IPS-20b (cell line): Measurements from ENCODE around the gene LHFPL3.
"Not testable (repeated sequence)": the region's sequence is repeated elsewhere in the genome, so short reads cannot be mapped to it uniquely, and the experiment has no call there.

ENCODE experiments used
- H3K27ac ChIP-seq: one replicate; pipeline ENCODE4 v1.5.1; 2013; ENCODE audit warnings: low read length
- H3K27me3 ChIP-seq: 2 replicates; pipeline ENCODE4 v1.6.1; 2013; ENCODE audit warnings: mild to moderate bottlenecking, low read length, inconsistent platforms; ENCODE audit not compliant: insufficient read depth
- H3K36me3 ChIP-seq: 2 replicates; pipeline ENCODE4 v1.6.1; 2013; ENCODE audit warnings: low read depth, mild to moderate bottlenecking, inconsistent platforms, low read length, moderate library complexity; ENCODE audit not compliant: insufficient read depth
- H3K4me1 ChIP-seq: 2 replicates; pipeline ENCODE4 v1.6.1; 2013; ENCODE audit warnings: mild to moderate bottlenecking, control low read depth, inconsistent platforms, low read length, moderate library complexity; ENCODE audit not compliant: insufficient read depth
- H3K4me3 ChIP-seq: 2 replicates; pipeline ENCODE4 v1.5.1; 2013; ENCODE audit warnings: mild to moderate bottlenecking, low read length, inconsistent platforms
- H3K9ac ChIP-seq: 2 replicates; pipeline ENCODE4 v1.6.1; 2013; ENCODE audit warnings: low read depth, mild to moderate bottlenecking, inconsistent platforms, low read length, moderate library complexity
- H3K9me3 ChIP-seq: 2 replicates; pipeline ENCODE4 v1.6.1; 2013; ENCODE audit warnings: mild to moderate bottlenecking, low read depth, low read length, inconsistent platforms; ENCODE audit not compliant: insufficient read depth

LHFPL3 gene

DNA sequence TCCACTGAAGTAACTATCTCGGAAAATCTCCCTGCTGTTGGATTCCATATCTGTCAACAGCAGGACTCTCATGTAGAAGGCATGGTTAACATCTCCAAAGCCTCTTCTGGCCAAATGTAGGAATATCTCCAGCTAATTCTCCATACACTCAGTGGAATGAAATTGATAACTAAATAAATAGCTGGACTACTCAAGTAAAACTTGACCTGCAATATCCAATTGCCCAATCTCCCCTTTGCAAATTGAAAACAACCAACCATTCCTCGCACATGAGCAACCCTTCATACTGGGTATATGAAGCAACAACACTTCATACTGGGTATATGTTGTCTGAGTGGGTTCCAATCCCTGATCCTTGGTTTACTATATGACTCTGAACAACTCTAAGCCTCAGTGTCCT is 580.2 kb downstream of the LHFPL3 start:
- no peak overlapping the region for H3K9ac ChIP-seq
- H3K27ac ChIP-seq = no peak overlapping the region
- H3K36me3 ChIP-seq = no peaks in the 10 kb centered on the region
- H3K4me3 ChIP-seq = no peak overlapping the region
- no peaks in the 10 kb centered on the region for H3K27me3 ChIP-seq
- no peaks in the 10 kb centered on the region for H3K9me3 ChIP-seq
- H3K4me1 ChIP-seq = no peaks in the 10 kb centered on the region

DNA sequence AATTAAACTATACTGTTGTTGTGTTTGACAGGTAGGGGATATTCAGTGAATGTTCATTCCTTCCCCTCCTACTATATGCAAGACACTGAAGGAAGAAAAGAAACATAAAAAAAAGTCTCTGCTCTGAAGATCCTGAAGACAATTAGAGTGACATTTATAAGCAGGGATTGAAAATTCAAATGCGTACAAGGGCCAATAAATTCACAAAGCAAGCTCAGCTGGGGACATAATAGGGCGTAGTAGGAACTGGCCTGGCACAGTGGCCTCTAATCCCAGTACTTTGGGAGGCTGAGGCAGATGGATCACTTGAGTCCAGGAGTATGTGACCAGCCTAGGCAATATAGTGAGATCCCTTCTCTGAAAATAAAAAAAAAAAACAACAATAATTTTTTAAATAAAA is 580.7 kb downstream of the LHFPL3 start:
- H3K9ac ChIP-seq = no peak overlapping the region
- no peak overlapping the region for H3K4me3 ChIP-seq
- no peak overlapping the region for H3K27ac ChIP-seq
- no peaks in the 10 kb centered on the region for H3K27me3 ChIP-seq
- no peaks in the 10 kb centered on the region for H3K36me3 ChIP-seq
- H3K4me1 ChIP-seq = no peaks in the 10 kb centered on the region
- no peaks in the 10 kb centered on the region for H3K9me3 ChIP-seq

DNA sequence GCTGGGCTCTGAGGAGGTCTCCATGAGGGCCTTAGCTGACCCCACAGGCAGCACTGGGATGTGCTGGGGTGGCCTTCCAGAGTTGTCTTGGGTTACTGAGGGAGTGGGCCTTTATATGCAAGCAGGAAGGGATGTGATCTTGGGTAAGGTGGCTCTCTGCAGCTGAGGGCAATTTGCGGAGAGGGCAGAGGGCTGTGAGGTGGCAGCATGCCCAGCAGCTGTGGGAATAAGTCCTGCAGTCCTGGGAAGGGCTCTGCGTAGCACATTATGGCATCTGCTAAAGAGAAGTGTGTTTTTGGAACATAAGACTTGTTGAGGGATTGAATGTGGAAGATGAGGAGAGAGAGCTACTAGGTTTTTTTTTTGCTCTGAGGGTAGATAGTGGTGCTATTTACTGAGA is 586.0 kb downstream of the LHFPL3 start:
- Histone ChIP-seq H3K4me1 (no peaks in the 10 kb centered on the region), H3K9ac (no peak overlapping the region), H3K27ac (no peak overlapping the region), H3K9me3 (no peaks in the 10 kb centered on the region), H3K27me3 (no peaks in the 10 kb centered on the region), H3K4me3 (no peak overlapping the region), H3K36me3 (no peaks in the 10 kb centered on the region)

DNA sequence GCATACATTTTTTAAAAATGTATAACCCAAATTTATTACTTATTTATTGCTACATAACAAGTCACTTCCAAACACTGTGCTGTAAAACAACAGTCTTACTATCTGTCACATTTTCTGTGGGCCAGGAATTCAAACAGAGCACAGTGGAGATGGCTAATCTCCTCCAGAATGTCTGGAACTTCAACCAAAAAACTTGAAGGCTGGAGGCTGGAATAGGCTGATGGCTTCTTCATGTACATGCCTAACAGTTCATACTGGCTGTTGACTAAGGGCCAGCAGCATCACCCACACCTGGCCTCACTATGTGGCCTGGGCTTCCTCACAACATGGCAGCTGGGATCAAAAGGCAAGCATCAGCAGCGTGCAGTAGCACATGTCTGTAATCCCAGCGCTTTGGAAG is 593.2 kb downstream of the LHFPL3 start:
- Histone ChIP-seq H3K36me3 (no peaks in the 10 kb centered on the region), H3K4me3 (no peak overlapping the region), H3K27ac (no peak overlapping the region), H3K9ac (no peak overlapping the region), H3K27me3 (no peaks in the 10 kb centered on the region), H3K9me3 (no peaks in the 10 kb centered on the region), H3K4me1 (no peaks in the 10 kb centered on the region)

DNA sequence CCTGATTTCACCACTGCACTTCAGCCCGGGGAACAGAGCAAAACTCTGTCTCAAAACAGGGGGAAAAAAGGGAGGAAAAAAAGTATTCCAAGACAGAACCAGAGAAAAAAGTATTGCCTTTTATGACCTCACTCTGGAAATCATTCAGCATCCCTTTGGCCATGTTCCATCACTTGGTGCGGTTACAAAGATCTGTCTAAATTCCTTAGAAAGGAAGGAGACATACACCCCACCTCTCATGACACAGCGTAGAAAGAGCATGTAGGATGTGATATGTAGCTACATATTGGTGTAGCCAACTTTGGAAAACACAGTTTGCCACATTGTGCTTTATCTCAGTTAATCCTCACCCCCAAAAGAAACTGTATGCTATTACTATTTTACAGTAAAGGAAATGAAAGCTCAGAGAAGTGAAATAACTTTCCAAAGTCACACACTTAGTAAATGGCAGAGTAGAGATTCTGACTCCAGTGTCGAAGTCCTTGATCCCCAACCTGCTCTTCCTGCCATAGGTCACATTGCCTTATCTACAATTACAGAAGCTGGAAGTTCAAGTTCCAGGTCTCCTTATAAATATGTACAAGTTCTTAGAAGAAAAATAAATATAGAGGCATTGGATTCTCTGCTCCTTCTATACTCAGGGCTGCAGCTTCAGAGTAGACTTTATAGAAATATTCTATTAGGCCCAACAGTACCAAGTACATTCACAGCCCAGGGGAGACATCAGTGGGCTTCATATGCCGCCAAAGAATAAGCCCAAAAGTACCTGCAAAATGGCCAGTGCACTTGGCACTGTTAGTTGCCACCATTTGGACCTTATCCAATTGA is 594.0 kb downstream of the LHFPL3 start:
- H3K4me3 ChIP-seq = no peak overlapping the region
- no peak overlapping the region for H3K9ac ChIP-seq
- no peak overlapping the region for H3K27ac ChIP-seq
- no peaks in the 10 kb centered on the region for H3K27me3 ChIP-seq
- H3K36me3 ChIP-seq = no peaks in the 10 kb centered on the region
- no peaks in the 10 kb centered on the region for H3K9me3 ChIP-seq
- H3K4me1 ChIP-seq = peaks cover 3% of the 10 kb centered on the region; the same call in 1 of the 2 replicates

DNA sequence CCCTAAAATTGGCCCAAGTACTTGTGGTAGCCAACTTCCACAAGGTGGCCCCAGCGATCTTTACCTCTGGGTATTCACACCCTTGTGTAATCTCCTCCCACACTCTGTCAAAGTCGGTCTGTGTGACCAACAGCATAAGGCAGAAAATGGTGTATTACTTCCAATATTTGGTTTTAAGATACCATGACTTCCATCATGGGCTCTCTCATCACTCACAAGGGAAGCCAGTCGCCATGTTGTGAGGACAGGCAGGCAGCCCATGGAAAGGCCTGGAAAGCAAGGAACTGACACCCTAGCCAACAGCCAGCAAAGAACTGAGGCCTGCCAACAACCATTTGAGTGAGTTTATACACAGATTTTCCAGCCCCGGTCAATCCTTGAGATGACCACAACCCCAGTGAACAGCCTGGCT is 594.6 kb downstream of the LHFPL3 start:
- no peak overlapping the region for H3K4me3 ChIP-seq
- H3K4me1 ChIP-seq = peaks cover 3% of the 10 kb centered on the region; the same call in 1 of the 2 replicates
- H3K9ac ChIP-seq = no peak overlapping the region
- no peaks in the 10 kb centered on the region for H3K36me3 ChIP-seq
- H3K27me3 ChIP-seq = no peaks in the 10 kb centered on the region
- H3K9me3 ChIP-seq = no peaks in the 10 kb centered on the region
- no peak overlapping the region for H3K27ac ChIP-seq

DNA sequence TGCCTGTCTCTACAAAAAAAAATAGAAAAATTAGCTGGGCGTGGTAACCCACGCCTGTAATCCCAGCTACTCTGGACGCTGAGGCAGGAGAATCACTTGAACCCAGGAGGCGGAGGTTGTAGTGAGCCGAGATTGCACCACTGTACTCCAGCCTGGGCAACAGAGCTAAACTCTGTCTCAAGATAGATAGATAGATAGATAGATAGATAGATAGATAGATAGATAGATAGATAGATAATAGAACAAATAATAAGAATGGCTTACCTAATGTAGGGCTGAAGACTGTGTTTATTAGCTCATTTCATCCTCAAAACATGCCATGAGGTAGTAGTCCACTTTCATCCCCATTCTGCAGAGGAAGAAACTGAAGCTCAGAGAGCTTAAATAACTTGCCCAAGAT is 597.8 kb downstream of the LHFPL3 start:
- H3K4me3 ChIP-seq, H3K9ac ChIP-seq, H3K9me3 ChIP-seq, H3K36me3 ChIP-seq, H3K27ac ChIP-seq, H3K4me1 ChIP-seq, H3K27me3 ChIP-seq: not testable (repeated sequence)

DNA sequence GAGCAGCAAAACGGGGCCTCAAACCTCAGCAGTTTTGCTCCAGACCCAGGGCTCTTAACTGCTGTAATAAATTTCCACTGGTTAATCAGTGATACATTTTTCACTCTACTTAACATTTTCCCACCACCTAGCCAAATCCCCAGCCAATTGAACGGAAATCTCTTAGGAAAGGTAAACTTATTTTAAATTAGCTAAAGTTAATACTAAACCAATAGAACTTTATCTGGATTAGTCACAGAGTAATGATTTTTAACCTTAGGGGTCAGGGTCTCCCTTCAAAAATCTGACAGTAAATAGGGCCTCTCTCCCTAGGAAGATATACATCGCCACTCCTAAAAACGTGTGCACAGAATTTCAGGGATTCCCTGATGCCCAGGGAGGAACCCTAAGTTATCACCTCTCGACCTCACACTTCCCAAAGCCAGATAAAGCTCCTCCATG is 598.2 kb downstream of the LHFPL3 start:
- Histone ChIP-seq H3K4me1 (peaks cover 3% of the 10 kb centered on the region; the same call in 1 of the 2 replicates), H3K4me3 (no peak overlapping the region), H3K9me3 (no peaks in the 10 kb centered on the region), H3K9ac (no peak overlapping the region), H3K27me3 (no peaks in the 10 kb centered on the region), H3K27ac (no peak overlapping the region), H3K36me3 (no peaks in the 10 kb centered on the region)

DNA sequence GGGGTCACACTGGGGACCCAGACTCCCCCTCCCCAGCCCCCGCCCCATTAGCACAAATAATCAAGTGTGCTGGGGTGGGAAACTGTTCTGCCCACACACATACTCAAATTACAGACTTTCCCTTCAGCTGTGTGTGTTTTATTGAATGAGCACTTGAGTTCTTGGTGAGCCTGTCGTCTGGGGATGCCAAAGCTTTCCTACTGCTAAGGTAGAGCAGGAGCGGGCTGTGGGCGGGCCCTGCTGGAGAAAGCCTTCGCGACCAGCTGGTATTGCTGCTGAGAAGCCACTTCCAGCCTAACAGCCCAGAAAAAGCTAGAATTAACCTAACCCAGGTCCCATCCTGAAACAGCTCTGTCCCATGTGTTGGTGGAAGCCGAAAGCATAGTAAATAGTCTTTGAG is 598.7 kb downstream of the LHFPL3 start:
- Histone ChIP-seq H3K9ac (no peak overlapping the region), H3K4me3 (no peak overlapping the region), H3K27me3 (no peaks in the 10 kb centered on the region), H3K27ac (no peak overlapping the region), H3K9me3 (no peaks in the 10 kb centered on the region), H3K4me1 (peaks cover 3% of the 10 kb centered on the region; the same call in 1 of the 2 replicates), H3K36me3 (no peaks in the 10 kb centered on the region)

DNA sequence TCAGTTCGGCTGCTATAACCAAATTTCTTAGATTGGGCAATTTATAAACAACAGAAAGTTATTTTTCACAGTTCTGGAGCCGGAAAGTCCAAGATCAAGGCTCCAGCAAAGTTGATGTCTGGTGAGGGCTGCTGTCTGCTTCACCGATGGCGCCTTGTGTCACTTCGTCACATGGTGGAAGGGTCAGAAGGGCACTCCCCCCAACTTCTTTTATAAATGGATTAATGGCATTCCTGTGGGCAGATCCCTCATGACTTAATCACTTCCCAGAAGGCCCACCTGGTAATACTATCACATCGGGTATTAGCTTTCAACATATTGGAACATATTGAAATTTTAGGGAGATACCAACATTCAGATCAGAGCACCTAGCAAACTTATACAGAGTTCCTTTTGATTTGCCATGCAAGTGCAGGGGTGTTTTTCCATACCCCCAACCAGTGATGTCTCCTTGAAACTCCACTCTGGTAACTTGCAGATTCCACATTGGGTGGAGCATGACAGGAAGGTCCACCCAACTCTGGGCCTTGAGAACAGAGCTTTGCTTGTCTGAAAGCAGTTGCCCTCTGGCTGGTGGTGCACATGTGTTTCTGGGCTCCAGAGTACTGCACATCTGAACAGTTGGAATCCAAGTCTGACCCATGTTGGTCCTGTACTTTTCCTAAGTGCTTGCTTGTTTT is 600.5 kb downstream of the LHFPL3 start:
- H3K36me3 ChIP-seq = no peaks in the 10 kb centered on the region
- H3K9me3 ChIP-seq = no peaks in the 10 kb centered on the region; the same call in 1 of the 2 replicates
- H3K9ac ChIP-seq = no peak overlapping the region
- H3K4me3 ChIP-seq = no peak overlapping the region
- H3K4me1 ChIP-seq = peaks cover 3% of the 10 kb centered on the region; the same call in 1 of the 2 replicates
- H3K27ac ChIP-seq = no peak overlapping the region
- H3K27me3 ChIP-seq = no peaks in the 10 kb centered on the region

DNA sequence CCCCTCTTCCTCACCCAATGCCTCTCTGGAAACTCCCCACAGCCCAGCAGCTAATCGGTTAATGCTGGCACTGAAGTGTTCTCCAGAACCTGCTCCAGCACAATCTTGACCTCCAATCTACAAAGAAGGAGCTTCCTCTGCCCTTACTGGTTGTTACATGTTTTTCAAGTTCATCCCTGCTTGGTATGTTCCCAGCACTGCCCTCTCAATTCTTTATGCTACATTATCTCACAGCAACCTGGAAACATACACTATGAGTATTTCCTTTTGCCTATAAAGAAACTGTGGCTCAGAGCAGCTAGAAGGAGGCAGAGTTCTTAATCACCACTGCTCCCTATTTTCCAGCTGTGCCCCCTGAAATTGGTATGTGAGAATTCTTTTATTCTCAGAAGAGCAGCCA is 601.5 kb downstream of the LHFPL3 start:
- H3K9me3 ChIP-seq = no peaks in the 10 kb centered on the region; the same call in 1 of the 2 replicates
- H3K4me3 ChIP-seq = no peak overlapping the region
- H3K36me3 ChIP-seq = no peaks in the 10 kb centered on the region
- peaks cover 3% of the 10 kb centered on the region; the same call in 1 of the 2 replicates for H3K4me1 ChIP-seq
- H3K27ac ChIP-seq = no peak overlapping the region
- no peaks in the 10 kb centered on the region for H3K27me3 ChIP-seq
- H3K9ac ChIP-seq = no peak overlapping the region
